Activated CD4-positive, CD25-positive, alpha-beta regulatory T cell treated with anti-CD3 and anti-CD28 coated beads, Interleukin-2, amount 50 U/mL, for 24 hours (primary cell): Measurements from ENCODE around the gene COMMD9.

Experiments used
- ATAC-seq, 2 donors: fragments of 150-1000 bp; cut with Tn5 transposase; one replicate each; pipeline ENCODE4 v1.10.0; 2021; ENCODE audit warnings: mild to moderate bottlenecking in 1 of 2, moderate library complexity in 1 of 2

COMMD9 gene

GRCh38 chr11:36251823-36252222, 37.4 kb downstream of the COMMD9 start:
- no peak for ATAC-seq

- no peak for ATAC-seq
These were observed 40.0 kb downstream of the COMMD9 start for GRCh38 chr11:36249246-36249645.

DNA sequence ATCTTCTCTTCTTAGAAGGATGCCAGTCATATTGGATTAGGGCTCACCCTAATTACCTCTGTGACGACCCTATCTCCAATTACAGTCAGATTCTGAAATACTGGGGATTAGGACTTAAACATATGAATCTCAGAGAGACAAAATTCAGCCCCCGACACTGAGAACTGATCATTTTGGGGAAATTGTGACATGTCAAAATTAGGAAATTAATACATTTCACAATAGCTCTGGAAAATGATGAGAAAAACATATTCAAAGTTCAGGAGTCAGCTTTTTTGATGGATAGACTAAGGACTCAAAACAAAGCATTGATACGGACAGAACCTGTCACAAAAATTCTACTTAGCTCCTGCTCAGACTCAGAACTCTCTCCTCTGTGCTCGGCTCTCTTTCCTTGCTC, 40.8 kb downstream of the COMMD9 start:
- no peak for ATAC-seq

- ATAC-seq = no peak
These were observed 41.7 kb downstream of the COMMD9 start for GRCh38 chr11:36247493-36247892.

- ATAC-seq = no peak
These were observed 45.6 kb downstream of the COMMD9 start for GRCh38 chr11:36243641-36244040.

- no peak for ATAC-seq
These were observed 47.7 kb downstream of the COMMD9 start for GRCh38 chr11:36241497-36241896.

DNA sequence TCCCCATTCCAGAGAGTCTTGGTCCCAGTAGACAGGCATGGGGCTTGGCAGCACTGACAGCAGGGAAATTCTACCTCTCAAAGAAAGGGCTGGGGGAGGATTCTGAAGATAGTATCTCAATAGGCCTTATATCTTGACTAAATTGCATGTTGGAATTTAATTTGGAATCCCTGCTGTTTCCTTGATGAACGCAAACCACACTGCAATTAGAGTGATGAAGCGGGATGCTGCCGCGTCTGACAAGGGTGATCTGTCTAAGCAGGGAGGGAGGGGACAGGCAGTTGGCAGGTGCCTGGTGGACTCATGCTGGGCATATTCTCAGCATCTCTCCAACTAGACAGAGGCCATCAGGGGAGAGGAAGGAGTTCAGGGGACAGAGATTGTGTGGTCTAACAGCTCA, 48.4 kb downstream of the COMMD9 start:
- no peak for ATAC-seq

DNA sequence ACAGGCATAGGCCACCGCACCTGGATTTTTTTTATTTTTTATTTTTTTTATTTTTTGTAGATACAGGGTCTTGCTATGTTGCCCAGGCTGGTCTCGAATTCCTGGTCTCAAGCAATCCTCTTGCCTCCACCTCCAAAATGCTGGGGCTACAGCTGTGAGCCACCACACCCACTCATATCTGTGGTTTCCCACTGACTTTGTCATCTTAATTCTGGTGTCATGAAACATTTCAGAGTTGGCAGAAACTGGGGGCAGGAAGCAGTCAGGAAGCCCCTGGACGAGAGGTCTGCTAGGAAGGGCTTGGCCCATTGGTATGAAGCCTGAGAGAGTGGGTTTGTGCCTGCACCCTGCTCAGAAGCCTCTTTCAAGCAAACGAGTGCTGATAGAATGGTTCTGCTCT, 49.1 kb downstream of the COMMD9 start:
- ATAC-seq = no peak

DNA sequence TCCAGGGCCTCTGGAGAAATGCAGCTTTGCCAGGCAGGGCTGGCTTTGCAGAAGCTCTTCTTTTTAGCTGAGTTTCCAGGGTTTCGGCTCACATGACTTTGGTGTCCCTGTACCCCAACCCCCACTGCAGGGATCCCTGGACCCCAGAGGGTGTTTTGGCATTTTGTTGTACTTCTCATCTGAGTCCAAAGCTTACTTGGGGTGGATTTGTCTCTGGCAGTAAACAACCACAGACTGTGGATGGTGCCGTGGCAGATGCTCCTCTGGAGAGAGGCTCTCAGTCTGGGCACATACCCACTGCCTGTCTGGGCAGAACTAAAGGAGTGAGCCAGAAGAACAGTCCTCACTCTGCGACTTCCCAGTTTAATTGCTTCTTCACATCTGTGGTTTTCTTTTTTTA, 49.6 kb downstream of the COMMD9 start:
- ATAC-seq = no peak

DNA sequence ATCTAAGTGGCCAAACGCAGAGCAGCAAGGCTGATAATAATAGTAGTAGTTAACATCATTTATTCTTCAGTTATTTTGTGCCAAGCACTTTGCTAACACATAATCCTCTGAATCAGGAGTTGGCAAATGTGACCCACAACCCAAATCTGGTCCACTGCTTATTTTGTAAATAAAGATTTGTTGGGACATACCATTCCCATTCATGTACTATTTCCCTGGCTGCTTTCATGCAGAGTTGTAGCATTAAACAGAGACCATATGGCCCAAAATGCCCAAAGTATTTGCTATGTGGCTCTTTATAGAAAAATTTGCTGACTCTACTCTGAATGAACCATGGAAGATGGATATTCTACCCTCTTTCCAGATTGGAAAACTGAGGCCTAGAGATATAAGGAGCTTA, 50.3 kb downstream of the COMMD9 start:
- no peak for ATAC-seq

DNA sequence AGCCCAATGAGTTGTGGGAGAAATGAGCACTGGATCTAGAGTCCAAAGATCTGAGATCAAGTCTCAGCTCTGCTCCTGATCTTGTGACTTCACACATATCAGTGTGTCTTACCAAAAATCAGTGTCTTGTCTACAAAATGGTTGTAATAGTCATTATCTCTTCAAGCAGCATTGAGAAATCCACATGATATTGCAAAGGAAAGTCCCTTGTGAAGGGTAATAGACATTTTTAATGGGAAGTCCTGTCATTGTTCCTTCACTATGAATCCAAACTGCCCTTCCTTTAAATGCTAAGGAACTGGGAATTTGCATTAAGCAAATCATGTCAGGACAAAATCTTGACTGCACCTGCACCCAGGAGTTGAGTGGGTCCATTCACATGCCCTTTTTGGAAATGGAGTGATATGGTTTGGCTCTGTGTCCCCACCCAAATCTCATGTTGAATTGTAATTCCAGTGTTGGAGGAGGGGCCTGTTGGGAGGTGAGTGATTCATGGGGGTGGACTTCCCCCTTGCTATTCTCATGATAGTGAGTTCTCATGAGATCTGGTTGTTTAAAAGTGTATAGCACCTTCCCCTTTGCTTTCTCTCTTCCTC, 51.1 kb downstream of the COMMD9 start:
- ATAC-seq = no peak

GRCh38 chr11:36237391-36237790, 51.8 kb downstream of the COMMD9 start:
- no peak for ATAC-seq

DNA sequence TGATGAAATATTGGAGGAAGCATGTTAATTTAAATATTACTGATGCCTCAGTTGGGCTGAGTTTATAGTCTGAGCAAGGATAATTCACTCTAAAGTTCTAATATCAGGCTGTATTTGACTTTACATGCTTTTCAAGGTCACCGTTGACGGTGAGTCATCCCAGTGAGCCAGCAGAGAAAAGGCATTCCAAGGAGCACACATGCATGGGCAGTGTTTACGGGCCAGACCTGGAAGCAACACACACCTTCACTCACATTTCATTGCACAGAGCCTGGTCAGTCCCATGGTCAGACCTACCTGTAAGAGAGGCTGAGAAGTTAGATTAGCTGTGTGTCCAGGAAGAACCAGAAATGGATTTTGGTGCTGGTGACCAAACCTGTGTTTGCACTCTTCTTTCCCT, 53.5 kb downstream of the COMMD9 start:
- no peak for ATAC-seq

- ATAC-seq = no peak
These were observed 54.4 kb downstream of the COMMD9 start for GRCh38 chr11:36234825-36235224.

- no peak for ATAC-seq
These were observed 56.0 kb downstream of the COMMD9 start for GRCh38 chr11:36233204-36233603.

- no peak for ATAC-seq
These were observed 58.2 kb downstream of the COMMD9 start for GRCh38 chr11:36230779-36231699.

DNA sequence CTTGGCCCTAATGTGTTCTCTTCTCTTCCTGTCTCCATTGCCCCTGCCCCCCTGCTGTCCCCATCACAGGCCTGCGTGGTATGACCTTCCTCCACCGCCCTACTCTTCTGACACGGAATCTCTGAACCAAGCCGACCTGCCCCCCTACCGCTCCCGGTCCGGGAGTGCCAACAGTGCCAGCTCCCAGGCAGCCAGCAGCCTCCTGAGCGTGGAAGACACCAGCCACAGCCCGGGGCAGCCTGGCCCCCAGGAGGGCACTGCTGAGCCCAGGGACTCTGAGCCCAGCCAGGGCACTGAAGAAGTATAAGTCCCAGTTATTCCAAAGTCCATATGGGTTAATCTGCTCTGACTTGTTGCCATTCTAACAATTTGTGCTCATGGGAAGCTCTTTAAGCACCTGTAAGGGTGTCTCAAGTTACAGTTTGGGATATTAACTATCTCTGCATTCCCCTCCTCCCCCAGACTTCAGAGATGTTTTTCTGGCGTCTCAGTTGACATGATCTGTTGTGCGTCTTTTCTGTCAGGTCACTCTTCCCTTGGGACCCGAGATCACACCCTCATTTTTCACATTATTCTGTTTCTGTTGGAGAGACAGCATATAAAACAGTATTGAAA, 60.0 kb downstream of the COMMD9 start:
- no peak for ATAC-seq

DNA sequence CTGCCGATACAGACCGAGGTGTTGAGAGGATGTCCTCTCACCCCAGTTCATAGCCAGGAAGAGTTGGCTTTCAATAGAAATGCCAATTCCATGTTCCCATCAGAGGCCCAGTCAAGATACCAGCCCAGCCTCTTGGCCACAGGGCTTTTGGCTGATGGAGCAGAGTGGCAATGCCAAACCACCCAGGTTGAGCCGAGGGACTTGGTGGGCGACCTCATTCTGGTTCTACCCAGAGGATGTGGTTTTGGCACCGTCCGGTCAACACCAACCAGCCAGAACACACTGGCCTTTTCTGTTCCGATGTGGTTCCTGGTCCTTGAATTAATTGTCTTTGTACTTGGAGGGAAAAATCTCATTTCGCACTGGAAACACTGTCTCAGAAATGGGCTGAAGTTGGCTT, 60.5 kb downstream of the COMMD9 start:
- ATAC-seq = no peak

GRCh38 chr11:36227044-36227443, 62.2 kb downstream of the COMMD9 start:
- no peak for ATAC-seq

DNA sequence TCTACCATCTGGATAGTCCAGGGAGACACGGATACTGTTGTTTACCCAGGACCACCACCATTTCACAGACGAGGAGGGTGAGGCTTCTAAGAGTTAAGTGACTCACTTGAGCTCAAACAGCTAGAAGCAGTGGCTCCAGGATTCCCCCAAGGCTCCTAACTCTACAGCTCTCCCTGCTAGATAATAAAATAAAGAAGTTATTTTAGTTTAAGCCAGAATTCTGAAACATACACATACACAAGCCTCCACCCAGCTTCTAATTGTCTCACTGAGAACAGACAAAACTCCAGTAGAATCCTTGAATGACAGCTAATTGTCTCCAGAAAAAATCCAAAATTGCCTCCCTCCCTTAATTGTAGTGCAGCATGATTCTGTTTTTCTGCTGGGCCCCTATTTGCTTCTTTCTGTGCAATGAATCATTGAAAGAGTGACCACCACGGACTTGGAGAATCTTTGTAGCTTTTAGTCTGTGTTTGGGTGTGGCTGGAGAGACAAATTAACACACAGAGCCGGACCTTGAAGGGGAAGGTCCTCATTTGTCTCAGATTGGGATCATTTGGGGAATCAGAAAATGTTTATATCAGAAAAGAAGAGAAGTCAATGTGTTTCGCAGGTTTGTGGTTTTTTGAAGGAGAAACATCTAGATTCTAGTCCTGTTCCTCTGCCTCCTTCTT, 64.9 kb downstream of the COMMD9 start:
- no peak for ATAC-seq

GRCh38 chr11:36222831-36223635, 66.2 kb downstream of the COMMD9 start:
- ATAC-seq = no peak
